Liver (tissue), 9 donors: ENCODE results near the gene C5orf58. TPM values are rescaled to one million over a fixed set of nuclear protein-coding genes. Genes with fewer than 3 reads are reported as not detected.

Experiments used
- DNase-seq: peaks from one replicate; pipeline ENCODE4 v3.0.0-alpha.2; 2017; ENCODE audit warnings: low spot score
- H3K27ac ChIP-seq, 2 donors: one replicate each; pipeline ENCODE4 v1.7.0; 2013; ENCODE audit warnings: inconsistent platforms in 2 of 2, low read length in 2 of 2, control low read depth in 1 of 2, low read depth in 1 of 2, mild to moderate bottlenecking in 1 of 2
- H3K27me3 ChIP-seq, 4 donors: one replicate each; pipeline versions ENCODE4 v1.6.1 to v1.7.0; 2013; ENCODE audit warnings: low read length in 3 of 4, inconsistent platforms in 1 of 4, mild to moderate bottlenecking in 1 of 4, moderate library complexity in 1 of 4; ENCODE audit not compliant: control insufficient read depth in 4 of 4, insufficient read depth in 4 of 4
- H3K36me3 ChIP-seq, 4 donors: one replicate each; pipeline versions ENCODE4 v1.6.1 to v1.7.0; 2013; ENCODE audit warnings: low read length in 3 of 4, mild to moderate bottlenecking in 3 of 4, low read depth in 1 of 4, moderate library complexity in 1 of 4; ENCODE audit not compliant: control insufficient read depth in 4 of 4, insufficient read depth in 3 of 4
- H3K4me1 ChIP-seq, 4 donors: one replicate each; pipeline versions ENCODE4 v1.6.1 to v1.7.0; 2013; ENCODE audit warnings: low read length in 3 of 4, mild to moderate bottlenecking in 3 of 4, moderate library complexity in 1 of 4; ENCODE audit not compliant: control insufficient read depth in 4 of 4, insufficient read depth in 4 of 4
- H3K4me3 ChIP-seq, 3 donors: one replicate each; pipeline versions ENCODE4 v1.6.1 to v1.7.0; 2013; ENCODE audit warnings: low read length in 3 of 3, control low read depth in 1 of 3, low read depth in 1 of 3, mild to moderate bottlenecking in 1 of 3
- H3K9ac ChIP-seq, 2 donors: one replicate each; pipeline ENCODE4 v1.7.0; 2013; ENCODE audit warnings: low read length in 2 of 2, mild to moderate bottlenecking in 2 of 2, moderate library complexity in 2 of 2, control low read depth in 1 of 2, low read depth in 1 of 2
- H3K9me3 ChIP-seq, 4 donors: one replicate each; pipeline versions ENCODE4 v1.6.1 to v1.7.0; 2013; ENCODE audit warnings: low read length in 3 of 4; ENCODE audit not compliant: control insufficient read depth in 4 of 4
- FOXA1 ChIP-seq: IDR thresholded peaks from 2 replicates; pipeline ENCODE4 v1.6.1; 2016; ENCODE audit warnings: antibody characterized with exemption
- HNF4G ChIP-seq: IDR thresholded peaks from 2 replicates; pipeline ENCODE4 v1.6.1; 2016; ENCODE audit warnings: antibody characterized with exemption
- JUND ChIP-seq, 2 donors: IDR thresholded peaks; 2 replicates each; pipeline ENCODE4 v1.6.1; 2016; ENCODE audit warnings: antibody characterized with exemption in 2 of 2
- SP1 ChIP-seq: IDR thresholded peaks from 2 replicates; pipeline ENCODE4 v1.6.1; 2018; ENCODE audit warnings: antibody characterized with exemption, mild to moderate bottlenecking
- TAF1 ChIP-seq: conservative IDR thresholded peaks from 2 replicates; pipeline ENCODE4 v1.6.1; 2016; ENCODE audit warnings: antibody characterized with exemption, mild to moderate bottlenecking
- WGBS: extraction: QIAGEN DNeasy Blood & Tissue Kit; methylation state at CpG from one replicate; pipeline ENCODE4 v1.1.7; 2013; 5-methylcytosine and 5-hydroxymethylcytosine counted together
- polyA plus RNA-seq, 2 donors: library from polyadenylated mRNA; stranded (reverse) in 1 of 2; unstranded in 1 of 2; fragments of 200-250 nt in 1 of 2; fragments of >200 nt in 1 of 2; fragmentation: Nextera tagmentation in 1 of 2; extraction: Ambion mirVana in 1 of 2; gene quantifications; one replicate each; pipeline versions ENCODE4 v1.2.1 to v1.2.3, GENCODE V29; 2013 to 2015
- total RNA-seq, 2 donors: library from RNA; depleted of rRNA; stranded (reverse); fragments of >200 nt; gene quantifications; one replicate each; pipeline ENCODE4 v1.2.3, GENCODE V29; 2014
- TF ChIP-seq, protein P1 (sequence below): IDR thresholded peaks from 2 replicates; pipeline ENCODE4 v1.6.1; 2016; ENCODE audit warnings: antibody characterized with exemption
- TF ChIP-seq, protein P2 (sequence below): IDR thresholded peaks from 2 replicates; pipeline ENCODE4 v1.6.1; 2016; ENCODE audit warnings: antibody characterized with exemption, mild to moderate bottlenecking
- TF ChIP-seq, protein P3 (sequence below): IDR thresholded peaks from 2 replicates; pipeline ENCODE4 v1.6.1; 2016; ENCODE audit warnings: antibody characterized with exemption
- donor health status: healthy.
- donor health status: healthy.
- donor health status: healthy.
- donor health status: healthy.
- donor health status: healthy.

The C5orf58 gene
- total and polyA plus RNA-seq, 4 donors: 0.64 TPM; not detected in 3

DNA sequence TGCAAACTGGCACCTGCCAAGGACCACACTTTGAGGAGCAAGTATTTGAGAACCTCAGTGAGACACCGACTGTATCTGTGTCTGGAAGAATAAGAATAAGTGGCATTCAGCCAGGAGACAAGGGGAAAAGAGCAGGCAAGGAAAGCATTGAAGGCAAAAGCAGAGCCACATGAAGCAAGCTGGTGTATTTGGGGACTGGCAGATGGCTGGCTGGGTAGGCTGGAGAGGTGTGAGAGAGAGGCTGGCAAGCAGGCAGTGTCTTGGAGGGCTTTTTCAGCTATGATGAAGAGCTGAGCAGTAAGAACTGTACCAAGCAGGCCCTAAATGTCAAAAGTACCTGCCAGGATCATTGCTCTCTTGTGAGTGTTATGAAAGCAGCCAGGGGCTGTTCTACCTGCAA, 14.1 kb upstream of the C5orf58 start:
- WGBS: 63% methylated on average over 1 of the region's 1 CpG
- no peak for DNase-seq
- no peaks in the 10 kb centered on the region for H3K36me3 ChIP-seq
- no peak overlapping the region for H3K27ac ChIP-seq
- H3K9me3 ChIP-seq: no peaks in the 10 kb centered on the region
- TF ChIP-seq, protein P1, sequence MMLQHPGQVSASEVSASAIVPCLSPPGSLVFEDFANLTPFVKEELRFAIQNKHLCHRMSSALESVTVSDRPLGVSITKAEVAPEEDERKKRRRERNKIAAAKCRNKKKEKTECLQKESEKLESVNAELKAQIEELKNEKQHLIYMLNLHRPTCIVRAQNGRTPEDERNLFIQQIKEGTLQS: no peak
- TF ChIP-seq, protein P2, sequence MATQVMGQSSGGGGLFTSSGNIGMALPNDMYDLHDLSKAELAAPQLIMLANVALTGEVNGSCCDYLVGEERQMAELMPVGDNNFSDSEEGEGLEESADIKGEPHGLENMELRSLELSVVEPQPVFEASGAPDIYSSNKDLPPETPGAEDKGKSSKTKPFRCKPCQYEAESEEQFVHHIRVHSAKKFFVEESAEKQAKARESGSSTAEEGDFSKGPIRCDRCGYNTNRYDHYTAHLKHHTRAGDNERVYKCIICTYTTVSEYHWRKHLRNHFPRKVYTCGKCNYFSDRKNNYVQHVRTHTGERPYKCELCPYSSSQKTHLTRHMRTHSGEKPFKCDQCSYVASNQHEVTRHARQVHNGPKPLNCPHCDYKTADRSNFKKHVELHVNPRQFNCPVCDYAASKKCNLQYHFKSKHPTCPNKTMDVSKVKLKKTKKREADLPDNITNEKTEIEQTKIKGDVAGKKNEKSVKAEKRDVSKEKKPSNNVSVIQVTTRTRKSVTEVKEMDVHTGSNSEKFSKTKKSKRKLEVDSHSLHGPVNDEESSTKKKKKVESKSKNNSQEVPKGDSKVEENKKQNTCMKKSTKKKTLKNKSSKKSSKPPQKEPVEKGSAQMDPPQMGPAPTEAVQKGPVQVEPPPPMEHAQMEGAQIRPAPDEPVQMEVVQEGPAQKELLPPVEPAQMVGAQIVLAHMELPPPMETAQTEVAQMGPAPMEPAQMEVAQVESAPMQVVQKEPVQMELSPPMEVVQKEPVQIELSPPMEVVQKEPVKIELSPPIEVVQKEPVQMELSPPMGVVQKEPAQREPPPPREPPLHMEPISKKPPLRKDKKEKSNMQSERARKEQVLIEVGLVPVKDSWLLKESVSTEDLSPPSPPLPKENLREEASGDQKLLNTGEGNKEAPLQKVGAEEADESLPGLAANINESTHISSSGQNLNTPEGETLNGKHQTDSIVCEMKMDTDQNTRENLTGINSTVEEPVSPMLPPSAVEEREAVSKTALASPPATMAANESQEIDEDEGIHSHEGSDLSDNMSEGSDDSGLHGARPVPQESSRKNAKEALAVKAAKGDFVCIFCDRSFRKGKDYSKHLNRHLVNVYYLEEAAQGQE: no peak
- TF ChIP-seq, protein P3, sequence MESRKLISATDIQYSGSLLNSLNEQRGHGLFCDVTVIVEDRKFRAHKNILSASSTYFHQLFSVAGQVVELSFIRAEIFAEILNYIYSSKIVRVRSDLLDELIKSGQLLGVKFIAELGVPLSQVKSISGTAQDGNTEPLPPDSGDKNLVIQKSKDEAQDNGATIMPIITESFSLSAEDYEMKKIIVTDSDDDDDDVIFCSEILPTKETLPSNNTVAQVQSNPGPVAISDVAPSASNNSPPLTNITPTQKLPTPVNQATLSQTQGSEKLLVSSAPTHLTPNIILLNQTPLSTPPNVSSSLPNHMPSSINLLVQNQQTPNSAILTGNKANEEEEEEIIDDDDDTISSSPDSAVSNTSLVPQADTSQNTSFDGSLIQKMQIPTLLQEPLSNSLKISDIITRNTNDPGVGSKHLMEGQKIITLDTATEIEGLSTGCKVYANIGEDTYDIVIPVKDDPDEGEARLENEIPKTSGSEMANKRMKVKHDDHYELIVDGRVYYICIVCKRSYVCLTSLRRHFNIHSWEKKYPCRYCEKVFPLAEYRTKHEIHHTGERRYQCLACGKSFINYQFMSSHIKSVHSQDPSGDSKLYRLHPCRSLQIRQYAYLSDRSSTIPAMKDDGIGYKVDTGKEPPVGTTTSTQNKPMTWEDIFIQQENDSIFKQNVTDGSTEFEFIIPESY: no peak
- TF ChIP-seq TAF1: no peak
- H3K4me1 ChIP-seq: no peaks in the 10 kb centered on the region
- H3K27me3 ChIP-seq: no peaks in the 10 kb centered on the region
- no peak overlapping the region for H3K4me3 ChIP-seq
- H3K9ac ChIP-seq: no peak overlapping the region

DNA sequence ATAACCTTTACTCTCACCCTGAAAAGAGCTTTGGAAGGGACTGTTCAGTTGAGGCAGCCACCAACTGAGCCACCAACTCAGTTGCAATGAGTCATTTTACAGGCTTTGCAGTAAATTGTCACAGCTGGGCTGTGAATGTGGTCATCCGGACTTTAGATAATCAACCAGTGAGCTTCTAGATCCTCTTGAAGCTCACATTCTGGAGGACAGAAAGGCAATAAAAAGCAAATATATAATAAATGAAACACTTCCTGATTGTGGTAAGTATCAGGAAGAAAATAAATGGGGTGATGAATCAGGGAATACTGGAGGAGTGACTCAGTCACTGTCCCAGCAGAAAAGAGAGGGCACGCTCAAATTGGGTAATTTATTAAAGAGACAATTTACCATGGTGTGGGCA, 13.2 kb upstream of the C5orf58 start:
- H3K36me3 ChIP-seq: no peaks in the 10 kb centered on the region
- H3K9ac ChIP-seq: no peak overlapping the region
- no peaks in the 10 kb centered on the region for H3K4me1 ChIP-seq
- no peak for TF ChIP-seq JUND (IDR thresholded peaks at IDR 0.05)
- DNase-seq: no peak
- H3K9me3 ChIP-seq: no peaks in the 10 kb centered on the region
- H3K27me3 ChIP-seq: no peaks in the 10 kb centered on the region
- no peak overlapping the region for H3K27ac ChIP-seq
- no peak overlapping the region for H3K4me3 ChIP-seq
- 82% methylated on average over 2 of the region's 2 CpGs for whole genome bisulfite sequencing

DNA sequence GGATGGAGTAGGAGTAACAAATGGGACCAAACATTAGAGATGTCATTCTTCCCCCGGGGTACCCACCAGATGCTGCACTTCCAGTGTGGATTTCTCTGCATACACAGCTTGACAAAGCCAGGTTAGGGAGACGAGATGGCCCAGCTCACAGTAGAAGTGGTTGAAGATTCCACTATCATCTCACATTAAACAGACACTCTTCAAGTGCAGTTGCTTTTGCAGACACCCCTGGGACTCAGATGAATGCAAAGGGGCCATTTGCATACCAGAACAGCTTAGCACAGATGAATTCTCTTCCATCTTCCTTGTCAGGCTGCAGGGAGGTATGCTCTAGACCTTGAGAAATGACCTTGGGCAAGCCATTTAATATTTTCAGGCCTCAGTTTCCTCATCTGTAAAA, 12.6 kb upstream of the C5orf58 start:
- no peak overlapping the region for H3K9ac ChIP-seq
- no peak overlapping the region for H3K4me3 ChIP-seq
- no peaks in the 10 kb centered on the region for H3K9me3 ChIP-seq
- no peak for DNase-seq
- WGBS: 76% methylated on average over 2 of the region's 2 CpGs
- no peak overlapping the region for H3K27ac ChIP-seq
- no peaks in the 10 kb centered on the region for H3K27me3 ChIP-seq
- no peaks in the 10 kb centered on the region for H3K36me3 ChIP-seq
- H3K4me1 ChIP-seq: no peaks in the 10 kb centered on the region
- no peak for TF ChIP-seq TAF1
- TF ChIP-seq FOXA1: no peak
- TF ChIP-seq, protein P3: no peak
- no peak for TF ChIP-seq SP1
- no peak for TF ChIP-seq HNF4G
